ENCODE measurements around the gene ZFR. TPM values are rescaled to one million over a fixed set of nuclear protein-coding genes. Genes with fewer than 3 reads are reported as not detected.

Gene ZFR
- 78.7 TPM for total RNA-seq (ENCODE audit: insufficient read depth, low replicate concordance)

DNA sequence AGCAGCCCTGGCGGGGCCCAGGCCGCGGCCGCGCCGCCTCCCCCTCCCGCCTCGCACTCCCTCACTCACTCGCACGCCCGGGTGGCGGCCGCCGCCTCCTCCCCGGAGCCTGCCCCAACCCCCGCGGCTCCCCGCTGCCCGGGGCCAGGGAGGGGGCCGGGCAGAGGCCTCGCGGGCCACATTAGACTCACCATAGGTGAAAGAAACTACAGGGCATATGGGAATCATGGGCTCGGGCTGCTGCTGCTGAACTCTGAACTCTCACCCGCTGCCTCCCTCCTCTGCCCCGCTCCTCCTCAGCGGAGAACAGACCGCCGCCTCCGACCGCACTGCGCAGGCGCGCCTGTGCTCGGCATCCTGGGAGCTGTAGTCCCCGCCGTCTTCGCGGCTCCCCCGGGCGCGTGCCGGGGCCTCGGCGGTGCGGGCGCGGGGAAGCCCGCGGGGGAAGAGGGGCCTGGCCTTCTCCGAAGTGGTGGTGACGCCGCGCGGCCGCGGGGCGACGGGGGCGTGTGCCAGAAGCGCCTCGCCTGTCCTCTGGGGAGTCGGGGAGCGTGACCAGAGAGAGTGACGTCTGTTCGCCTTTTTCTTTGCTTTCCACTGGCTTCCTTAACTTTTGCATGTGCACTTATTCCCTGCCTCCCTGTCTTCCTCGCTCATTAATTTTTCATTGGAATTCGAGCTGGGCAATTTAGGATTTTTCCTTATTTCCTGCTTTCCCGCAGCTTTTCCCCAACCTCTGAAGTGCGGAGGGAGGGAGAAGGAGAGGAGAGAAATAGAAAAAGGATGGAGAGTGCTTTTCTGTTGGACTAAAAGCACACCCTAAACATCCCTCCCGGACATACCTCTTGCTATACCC, at the start of gene ZFR:
ZFR (minus strand) TSS at position 310 of the 856 bp plus-strand sequence; CDS start at position 228, 82 bp downstream.
- peak; percentile 95 for DNase-seq (ENCODE audit: low spot score)

DNA sequence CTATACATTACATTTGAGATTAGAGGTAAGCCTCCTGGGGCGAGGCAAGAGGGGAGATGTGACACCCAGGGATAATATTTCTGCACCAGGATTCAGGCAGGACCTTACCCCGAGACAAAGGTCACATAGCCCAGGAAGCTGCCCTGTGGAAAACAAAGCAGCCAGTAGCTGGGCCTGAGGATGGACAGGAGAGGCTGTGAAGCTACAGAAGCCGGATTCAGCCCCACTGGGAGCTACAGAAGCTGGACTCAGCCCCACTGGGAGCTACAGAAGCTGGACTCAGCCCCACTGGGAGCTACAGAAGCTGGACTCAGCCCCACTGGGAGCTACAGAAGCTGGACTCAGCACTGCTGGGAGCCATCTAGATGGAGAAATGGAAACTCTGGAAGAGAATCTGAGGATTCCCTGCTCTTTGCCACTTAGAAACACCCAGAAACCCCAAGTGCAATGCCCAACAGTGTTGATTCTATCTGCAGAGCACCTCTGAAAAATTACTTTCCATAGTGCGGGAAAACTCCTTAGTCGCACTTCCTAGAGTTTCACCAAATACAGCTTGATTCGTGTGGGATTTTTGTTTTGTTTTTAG, 46.5 kb upstream of the ZFR start:
- no peak for DNase-seq (ENCODE audit: low spot score)

DNA sequence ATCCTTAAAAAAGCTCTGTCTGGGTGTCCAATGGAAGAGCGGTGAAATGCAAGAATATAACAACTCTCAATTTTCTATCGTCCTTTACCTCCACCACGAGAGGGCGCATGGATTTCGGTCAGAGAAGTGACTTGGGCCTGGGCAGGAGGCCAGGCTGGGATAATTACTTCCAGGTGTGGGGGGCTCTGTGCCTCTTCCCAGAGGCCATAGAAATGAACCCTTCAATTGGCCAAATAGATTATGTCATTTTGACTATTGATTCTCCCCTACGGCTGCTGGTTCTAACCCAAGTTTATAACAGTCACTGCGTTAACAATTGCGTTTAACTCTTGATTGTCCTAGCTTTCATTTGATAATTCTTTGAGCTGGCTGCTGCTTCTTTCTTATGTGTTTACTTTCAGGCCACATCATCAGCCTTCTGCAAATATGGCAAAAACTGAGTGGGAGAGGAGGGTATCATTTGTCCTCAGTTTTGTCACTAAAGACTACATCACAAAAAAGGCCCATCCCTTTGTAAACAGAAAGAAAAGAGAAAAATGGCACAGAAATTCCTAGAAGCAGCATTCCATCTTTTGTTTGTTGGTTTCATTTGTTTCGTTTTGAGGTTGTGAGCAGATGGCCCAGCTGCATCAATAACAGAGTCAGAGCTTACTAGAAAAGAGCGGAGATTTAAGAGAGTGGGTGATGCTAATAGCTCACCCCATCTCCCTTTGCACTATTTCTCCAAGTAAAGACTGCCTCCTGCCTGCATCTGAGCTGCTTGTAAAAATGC, 45.4 kb upstream of the ZFR start:
- peak; percentile 73 for DNase-seq (ENCODE audit: low spot score)

DNA sequence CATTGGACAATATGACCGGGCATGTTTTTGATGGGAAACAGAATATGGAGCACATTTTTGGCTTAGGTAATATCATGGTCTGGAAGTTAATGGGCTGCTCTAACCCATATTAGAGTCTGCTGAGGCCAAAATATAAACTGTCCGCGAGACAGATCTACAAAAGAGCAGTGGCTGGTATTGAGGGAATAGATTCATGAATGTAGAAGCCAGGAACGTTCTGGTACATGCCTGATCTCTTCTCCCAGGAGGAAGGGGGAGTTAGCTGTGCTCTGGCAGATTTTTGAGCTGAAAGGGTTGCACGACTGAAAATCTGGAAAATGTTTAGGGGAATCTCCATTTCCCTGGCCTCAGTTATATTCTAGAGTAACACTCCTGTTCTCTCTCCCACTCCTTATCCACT, 42.9 kb upstream of the ZFR start:
- no peak for DNase-seq (ENCODE audit: low spot score)

GRCh38 chr5:32487008-32487407, 42.5 kb upstream of the ZFR start:
- DNase-seq (ENCODE audit: low spot score): no peak

- DNase-seq (ENCODE audit: low spot score): no peak
Observed at GRCh38 chr5:32482193-32482592, 37.7 kb upstream of the ZFR start.

GRCh38 chr5:32479096-32479495, 34.6 kb upstream of the ZFR start:
- no peak for DNase-seq (ENCODE audit: low spot score)

- DNase-seq (ENCODE audit: low spot score): no peak
Observed at GRCh38 chr5:32476891-32477290, 32.4 kb upstream of the ZFR start.

DNA sequence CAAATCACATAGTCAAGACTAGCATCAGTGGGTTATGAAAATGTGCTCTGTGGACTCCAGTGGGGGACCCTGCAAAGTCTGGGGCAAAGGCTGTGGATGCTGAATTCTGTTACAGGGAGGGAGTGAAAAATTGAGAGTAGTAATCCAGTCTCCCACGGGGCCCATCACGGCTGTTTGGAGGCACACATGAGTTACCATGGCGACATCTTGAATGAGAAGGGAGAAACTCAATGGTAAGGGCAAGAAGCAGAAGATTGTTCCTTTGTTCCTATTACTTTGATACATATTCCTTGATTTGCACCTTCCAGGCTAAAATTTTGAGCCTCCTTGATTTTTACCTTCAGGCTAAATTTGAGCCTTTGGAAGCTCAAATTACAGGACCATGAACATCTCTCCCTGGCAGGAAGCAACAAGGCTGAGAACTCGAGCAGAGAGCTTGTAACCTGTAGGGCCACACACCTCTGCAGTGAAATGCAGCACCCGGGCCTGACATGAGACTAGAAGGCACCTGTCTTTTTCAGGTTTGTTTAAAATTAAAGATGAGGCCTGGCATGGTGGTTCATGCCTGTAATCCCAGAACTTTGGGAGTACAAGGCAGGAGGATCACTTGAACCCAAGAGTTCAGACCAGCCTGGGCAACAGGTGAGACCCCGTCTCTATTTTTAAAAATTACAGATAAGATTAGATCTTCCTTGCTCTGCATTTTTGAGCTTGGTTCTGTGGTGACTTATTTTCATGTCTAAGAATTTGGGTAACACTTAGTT, 31.0 kb upstream of the ZFR start:
- DNase-seq (ENCODE audit: low spot score): no peak

GRCh38 chr5:32474209-32474854, 29.8 kb upstream of the ZFR start:
- no peak for DNase-seq (ENCODE audit: low spot score)

DNA sequence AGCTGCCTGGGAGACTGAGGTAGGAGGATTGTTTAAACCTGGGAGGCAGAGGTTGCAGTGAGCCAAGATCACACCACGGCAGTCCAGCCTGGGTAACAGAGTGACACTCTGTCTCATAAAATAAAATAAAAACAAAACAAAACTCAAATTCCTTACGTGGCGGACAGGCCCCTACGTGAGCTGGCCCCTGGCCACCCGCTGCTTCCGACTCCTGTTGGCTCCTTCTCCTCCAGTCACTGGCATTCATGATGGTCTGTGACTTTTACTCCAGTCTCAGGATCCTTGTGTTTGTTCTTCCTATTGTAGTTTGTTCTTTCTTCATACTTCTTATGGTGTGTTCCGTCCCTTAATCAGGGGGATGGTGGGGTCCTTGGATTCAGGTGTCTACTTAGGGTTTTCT, 28.5 kb upstream of the ZFR start:
- DNase-seq (ENCODE audit: low spot score): no peak

DNA sequence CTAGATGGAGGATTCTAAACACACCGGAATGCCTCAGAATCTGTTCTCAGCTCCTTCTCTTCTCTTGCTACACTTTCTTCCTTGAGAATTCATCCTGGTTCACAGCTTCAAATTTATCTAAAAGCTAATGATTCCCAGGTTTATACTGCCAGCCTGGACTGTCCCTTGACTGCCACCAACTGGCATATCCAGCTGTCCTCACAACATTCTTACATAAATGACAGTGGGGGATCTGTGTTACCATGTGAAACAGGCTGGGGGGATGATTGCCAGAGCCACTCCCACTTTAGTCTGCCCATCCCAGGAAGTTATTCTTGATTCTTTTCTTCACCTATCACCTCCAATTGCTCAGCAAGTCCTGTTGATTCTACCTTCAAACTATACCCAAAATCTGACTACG, 27.2 kb upstream of the ZFR start:
- DNase-seq (ENCODE audit: low spot score): no peak

- DNase-seq (ENCODE audit: low spot score): no peak
Observed at GRCh38 chr5:32465076-32465475, 20.5 kb upstream of the ZFR start.

GRCh38 chr5:32462618-32463017, 18.1 kb upstream of the ZFR start:
- no peak for DNase-seq (ENCODE audit: low spot score)

- no peak for DNase-seq (ENCODE audit: low spot score)
Observed at GRCh38 chr5:32461441-32462120, 17.0 kb upstream of the ZFR start.

GRCh38 chr5:32460702-32461101, 16.2 kb upstream of the ZFR start:
- DNase-seq (ENCODE audit: low spot score): no peak

- no peak for DNase-seq (ENCODE audit: low spot score)
Observed at GRCh38 chr5:32458880-32459495, 14.4 kb upstream of the ZFR start.

DNA sequence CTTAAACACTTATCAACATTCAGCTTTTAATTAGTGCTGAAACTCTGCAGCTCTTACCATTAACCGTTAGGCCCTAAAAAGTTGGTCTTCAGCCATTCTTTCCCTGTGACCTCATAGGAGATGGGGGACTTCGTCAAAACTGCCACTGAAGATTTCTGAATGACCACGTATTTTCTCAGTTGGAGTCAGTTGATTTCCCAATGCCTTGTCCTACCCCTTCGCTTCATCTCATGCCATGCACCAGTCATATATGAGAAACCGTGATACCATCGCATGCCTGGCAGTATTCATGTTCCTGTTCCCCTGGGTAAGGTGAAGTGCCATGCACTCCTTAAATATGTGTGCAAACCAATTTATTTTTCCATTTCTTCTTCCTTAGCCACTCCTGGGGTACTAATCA, 10.8 kb upstream of the ZFR start:
- DNase-seq (ENCODE audit: low spot score): no peak

DNA sequence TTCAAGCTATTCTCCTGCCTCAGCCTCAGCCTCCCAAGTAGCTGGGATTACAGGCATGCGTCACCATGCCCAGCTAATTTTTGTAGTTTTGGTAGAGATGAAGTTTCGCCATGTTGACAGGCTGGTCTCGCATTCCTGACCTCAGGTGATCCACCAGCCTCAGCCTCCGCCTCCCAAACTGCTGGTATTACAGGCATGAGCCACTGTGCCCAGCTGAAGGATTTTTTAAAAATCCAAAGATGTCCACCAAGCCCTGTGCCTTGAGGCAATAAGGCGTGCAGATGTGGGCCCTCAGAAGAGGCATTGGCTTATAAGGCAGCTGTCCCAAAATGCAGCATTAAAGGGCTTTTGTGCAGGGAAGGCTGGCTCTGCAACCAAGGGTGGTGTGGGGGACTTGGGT, 10.3 kb upstream of the ZFR start:
- DNase-seq (ENCODE audit: low spot score): no peak

GRCh38 chr5:32453916-32454315, 9.4 kb upstream of the ZFR start:
- DNase-seq (ENCODE audit: low spot score): no peak
